Astrocyte (in vitro differentiated cells and primary cell): ENCODE data around the gene PDS5B.
"Not testable (repeated sequence)": the region's sequence is repeated elsewhere in the genome, so short reads cannot be mapped to it uniquely, and the experiment has no call there.

Experiments used
- CTCF ChIP-seq: IDR thresholded peaks from 2 replicates; pipeline ENCODE4 v1.5.1; 2011; ENCODE audit warnings: low read depth, mild to moderate bottlenecking, inconsistent platforms, low read length, moderate library complexity; ENCODE audit not compliant: insufficient read depth
- EZH2 ChIP-seq: IDR thresholded peaks from 2 replicates; pipeline ENCODE4 v1.6.1; 2012; ENCODE audit warnings: mild to moderate bottlenecking, low read length, inconsistent platforms; ENCODE audit not compliant: insufficient read depth

GRCh38 chr13:32721131-32722034 lies 135.1 kb downstream of the PDS5B start:
- not testable (repeated sequence) for TF ChIP-seq CTCF, EZH2
